ENCODE measurements around the gene SAXO2.
"Not testable (repeated sequence)": the region's sequence is repeated elsewhere in the genome, so short reads cannot be mapped to it uniquely, and the experiment has no call there.

The SAXO2 gene

DNA sequence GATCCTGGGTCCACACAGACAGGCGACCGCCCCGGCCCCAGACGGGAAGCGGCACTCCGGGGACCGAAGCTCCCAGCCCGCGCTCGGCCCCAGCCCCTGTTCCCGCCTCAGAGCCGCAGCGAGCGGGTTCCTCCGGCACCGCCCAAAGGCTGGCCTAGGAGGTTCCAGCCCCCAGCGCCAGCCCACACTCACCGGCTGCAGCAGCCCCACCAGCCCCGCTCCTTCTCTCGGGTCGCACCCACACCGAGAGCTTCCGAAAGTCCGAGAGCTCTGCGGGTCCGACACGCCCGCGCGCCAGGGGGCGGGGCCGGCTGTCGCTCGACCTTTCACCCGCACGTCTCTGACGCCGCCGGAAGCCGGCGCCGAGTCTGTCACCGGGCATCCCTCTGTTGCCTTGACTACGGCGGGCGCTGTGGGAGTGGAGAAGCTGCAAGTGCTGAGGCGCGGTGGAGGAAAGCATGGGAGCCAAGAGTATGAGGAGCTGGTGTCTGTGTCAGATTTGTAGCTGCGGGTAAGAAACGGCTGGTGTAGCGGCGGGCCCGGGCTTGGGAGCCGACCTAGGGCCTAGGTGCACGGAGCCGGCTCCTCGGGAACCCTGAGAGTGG lies at the start of gene SAXO2, which contains the start of gene EFL1:
TSS of gene SAXO2 (plus strand) at position 397 of the 605 bp plus-strand sequence. CDS start at position 459, 62 bp downstream.
TSS of gene EFL1 (minus strand) at position 313 of the 605 bp plus-strand sequence. CDS start 956 bp downstream, outside the sequence.
- peak; percentile 85 for DNase-seq (ENCODE audit: low read depth)

- not testable (repeated sequence) for DNase-seq (ENCODE audit: low read depth)
Observed at GRCh38 chr15:82216092-82216491, 46.5 kb upstream of the SAXO2 start.

GRCh38 chr15:82221535-82221934 lies 41.1 kb upstream of the SAXO2 start:
- not testable (repeated sequence) for DNase-seq (ENCODE audit: low read depth)

- no peak for DNase-seq (ENCODE audit: low read depth)
Observed at GRCh38 chr15:82228750-82229149, 33.9 kb upstream of the SAXO2 start.

DNA sequence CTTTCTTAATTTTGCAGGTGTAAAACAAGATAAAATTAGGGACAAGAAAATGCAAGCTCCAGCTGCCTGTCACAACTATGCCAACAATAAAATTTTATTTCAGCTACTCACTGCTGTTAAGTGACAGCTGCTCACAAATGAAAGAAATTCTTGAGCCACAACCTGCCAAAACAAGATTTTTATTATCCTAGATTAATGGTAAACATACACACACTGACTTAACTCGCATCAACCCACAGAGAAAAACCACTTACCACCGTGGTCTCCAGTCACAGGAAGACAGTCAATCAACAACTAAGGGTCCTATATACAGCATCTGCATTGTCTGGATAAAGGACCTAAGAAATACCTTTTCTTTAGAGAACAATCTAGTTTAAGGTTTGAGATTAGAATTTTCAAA lies 31.4 kb upstream of the SAXO2 start:
- no peak for DNase-seq (ENCODE audit: low read depth)

DNA sequence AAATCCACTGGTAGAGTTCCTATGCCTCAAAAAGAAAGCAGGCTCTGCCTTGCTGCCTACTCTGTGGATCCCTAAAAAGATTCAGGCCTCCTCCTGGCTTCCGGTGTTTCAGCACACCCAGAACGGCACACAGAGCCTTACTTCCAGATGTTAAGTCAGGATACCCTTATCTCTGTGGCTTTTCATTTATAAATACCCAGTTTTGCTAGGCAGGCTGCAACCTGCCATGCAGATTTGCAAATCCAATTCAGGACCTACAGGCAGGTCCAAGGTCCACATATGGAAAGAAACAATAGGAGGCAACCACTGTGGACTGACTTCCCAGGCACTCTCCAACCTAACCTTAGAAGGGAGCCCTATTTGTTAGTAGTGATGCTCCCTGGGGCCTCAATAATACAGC lies 30.8 kb upstream of the SAXO2 start:
- no peak for DNase-seq (ENCODE audit: low read depth)

DNA sequence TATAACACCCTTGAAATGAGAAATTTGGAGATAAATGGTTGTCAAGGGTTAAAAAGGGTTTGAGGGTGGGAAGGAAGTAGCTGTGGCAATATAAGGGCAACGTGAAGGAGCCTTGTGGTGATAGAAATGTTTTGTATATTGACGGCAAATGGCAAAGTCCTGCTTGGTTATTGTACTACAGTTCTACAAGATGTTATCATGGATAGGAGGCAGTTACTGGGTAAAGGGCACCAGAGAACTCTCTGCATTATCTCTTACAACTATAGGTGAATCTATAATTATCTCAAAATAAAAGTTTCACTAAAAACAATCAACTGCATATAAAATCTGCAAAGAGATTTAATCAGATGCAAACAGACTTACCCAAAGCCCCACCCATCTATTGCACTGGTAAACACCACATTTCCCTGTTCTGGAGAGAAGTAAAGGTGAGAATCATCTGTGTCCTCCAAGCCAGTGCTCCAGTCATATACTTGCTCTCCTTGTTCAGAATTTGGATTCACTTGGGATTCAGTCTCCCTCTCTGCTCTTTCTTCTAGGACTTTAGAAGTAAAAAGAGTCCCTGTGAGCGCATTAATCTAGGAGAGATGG lies 24.6 kb upstream of the SAXO2 start:
- not testable (repeated sequence) for DNase-seq (ENCODE audit: low read depth)

GRCh38 chr15:82239685-82240391 lies 22.8 kb upstream of the SAXO2 start:
- no peak for DNase-seq (ENCODE audit: low read depth)

GRCh38 chr15:82241836-82242499 lies 20.6 kb upstream of the SAXO2 start:
- not testable (repeated sequence) for DNase-seq (ENCODE audit: low read depth)

- not testable (repeated sequence) for DNase-seq (ENCODE audit: low read depth)
Observed at GRCh38 chr15:82243644-82244043, 19.0 kb upstream of the SAXO2 start.

DNA sequence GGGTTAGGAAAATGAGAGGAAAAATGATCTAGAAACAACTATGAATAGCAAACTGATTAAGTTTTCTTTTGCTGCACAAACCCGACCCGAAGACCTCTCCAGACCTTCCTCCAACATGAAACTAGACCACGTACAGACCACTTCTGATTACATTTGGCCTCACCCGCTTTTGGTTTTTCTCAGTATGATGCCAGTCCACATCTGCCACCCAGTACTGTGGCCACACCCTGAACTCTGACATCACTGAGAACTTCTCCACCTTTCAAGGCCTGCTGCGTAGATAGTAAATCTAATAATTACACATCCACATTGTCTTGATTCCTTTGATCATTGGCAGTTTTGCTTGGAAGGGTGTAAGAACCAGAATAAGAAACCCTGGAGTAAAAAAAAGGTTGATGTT lies 16.7 kb upstream of the SAXO2 start:
- not testable (repeated sequence) for DNase-seq (ENCODE audit: low read depth)

DNA sequence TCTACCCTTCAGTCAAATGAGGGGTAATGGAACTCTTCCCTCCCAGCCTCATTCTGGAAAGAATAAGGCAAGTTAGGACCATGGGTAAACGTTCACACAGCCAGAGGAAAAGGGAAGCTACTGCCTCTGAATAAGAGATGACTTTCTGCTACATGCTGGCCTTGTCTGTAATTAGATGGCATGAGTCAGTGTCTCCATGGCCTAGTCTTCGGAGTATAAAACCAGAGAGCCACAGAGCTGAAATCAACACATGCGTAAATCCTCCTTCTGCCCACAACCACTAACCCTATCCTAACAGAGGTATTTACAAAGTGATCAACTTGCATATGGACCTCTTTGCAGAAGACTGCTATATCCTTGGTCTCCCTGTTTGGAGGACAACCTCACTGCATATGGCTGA lies 14.4 kb upstream of the SAXO2 start:
- not testable (repeated sequence) for DNase-seq (ENCODE audit: low read depth)

DNA sequence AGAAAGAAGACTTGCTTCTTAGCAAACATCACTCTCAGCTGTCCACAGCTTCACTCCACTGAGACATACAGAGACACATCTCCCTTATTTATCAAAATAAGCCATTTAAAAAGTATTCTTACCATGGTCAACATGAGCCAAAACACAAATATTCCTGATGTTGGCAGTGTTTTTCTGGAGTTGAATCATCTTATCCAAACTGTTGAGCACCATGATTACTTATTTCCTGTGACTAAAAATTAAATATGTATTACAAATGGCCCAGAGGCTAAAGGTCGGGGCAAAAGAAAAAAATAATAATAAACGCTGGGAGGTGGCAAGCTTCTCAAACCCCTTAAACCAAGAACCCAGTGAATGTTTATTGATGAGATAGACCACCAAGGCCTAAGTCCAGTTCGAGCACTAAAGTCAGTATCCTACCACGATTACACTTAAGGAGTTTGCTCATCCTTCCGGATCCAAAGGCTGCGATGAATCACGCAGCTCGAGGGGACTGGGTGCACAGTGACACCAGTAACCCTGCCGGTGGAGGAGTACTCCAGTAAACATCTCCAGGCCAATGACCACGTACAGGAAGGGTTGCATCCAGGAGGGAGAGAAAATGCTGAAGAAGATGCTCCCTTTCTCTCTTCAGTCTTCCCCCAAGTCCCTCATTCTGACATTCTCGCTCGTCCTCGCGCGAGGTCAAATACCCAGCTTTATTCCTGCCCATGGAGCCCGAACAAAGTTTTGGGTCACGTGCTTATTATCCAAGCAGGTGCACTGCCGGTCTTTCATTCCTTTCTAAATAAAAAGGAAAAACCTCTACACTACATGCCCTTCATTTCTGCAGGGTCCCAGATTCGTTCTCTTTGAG lies 824 bp upstream of the SAXO2 start:
- not testable (repeated sequence) for DNase-seq (ENCODE audit: low read depth)

DNA sequence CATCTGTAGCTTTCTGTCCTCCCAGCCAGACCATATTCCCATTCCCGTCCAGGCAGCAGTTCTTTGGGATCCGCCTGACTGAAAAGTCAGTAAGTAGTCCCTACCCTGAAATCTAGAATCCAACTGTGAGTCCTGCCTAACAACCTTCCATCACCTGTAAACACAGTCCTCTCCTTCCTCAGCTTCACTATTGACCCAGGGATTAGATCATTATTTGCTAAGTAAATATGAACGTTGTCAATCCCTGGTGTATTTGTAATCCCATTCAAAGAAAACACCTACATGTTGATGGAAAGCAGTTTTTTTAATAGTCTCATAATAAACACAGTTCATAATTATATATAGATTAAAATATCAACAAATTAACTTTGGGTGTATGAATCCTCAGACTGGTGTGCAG lies 732 bp downstream of the SAXO2 start:
- no peak for DNase-seq (ENCODE audit: low read depth)

GRCh38 chr15:82267137-82267536 lies 4.5 kb downstream of the SAXO2 start:
- DNase-seq (ENCODE audit: low read depth), result not testable (repeated sequence)

GRCh38 chr15:82268454-82268853 lies 5.8 kb downstream of the SAXO2 start:
- DNase-seq (ENCODE audit: low read depth), result not testable (repeated sequence)

GRCh38 chr15:82272154-82272553 lies 9.5 kb downstream of the SAXO2 start:
- no peak for DNase-seq (ENCODE audit: low read depth)

- DNase-seq (ENCODE audit: low read depth), result no peak
Observed at GRCh38 chr15:82275410-82275809, 12.8 kb downstream of the SAXO2 start.

DNA sequence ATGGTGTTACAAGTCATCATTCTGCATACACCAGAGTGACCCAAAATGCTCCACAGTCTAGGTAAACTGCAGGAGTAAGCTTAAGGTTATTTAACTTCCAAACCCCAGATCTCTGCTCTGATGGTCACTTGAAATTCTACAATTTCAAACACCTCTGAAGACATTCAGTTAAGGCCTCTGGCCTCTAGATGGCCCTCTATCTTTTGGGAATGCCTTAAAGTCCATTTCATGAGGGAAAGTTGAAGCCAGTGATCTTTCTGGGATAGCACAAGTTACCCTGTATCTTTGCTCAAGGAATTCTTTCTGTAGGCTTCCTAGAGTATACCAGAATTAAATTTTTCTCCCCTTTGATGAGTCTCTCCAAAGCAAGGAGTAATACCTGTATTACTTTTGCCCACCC lies 18.7 kb downstream of the SAXO2 start:
- not testable (repeated sequence) for DNase-seq (ENCODE audit: low read depth)

DNA sequence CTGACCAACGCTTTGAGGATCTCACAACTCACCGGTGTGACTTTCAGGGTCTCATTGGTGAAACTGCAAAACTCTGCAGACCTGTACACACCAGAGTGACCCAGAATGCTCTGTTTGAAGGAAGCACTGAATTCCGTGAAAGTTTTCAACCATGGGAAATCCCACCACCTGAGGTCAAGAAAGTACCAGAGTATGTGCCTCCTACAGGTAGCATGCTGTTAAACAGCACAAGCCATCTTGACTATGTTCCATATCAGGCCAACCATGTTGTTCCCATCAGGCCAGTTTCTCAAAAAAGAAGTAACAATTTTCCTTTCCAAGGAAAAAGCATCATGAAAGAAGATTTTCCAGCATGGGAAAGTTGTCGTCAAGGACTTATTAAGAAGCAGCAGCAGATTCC lies 19.8 kb downstream of the SAXO2 start:
- DNase-seq (ENCODE audit: low read depth), result not testable (repeated sequence)

GRCh38 chr15:82284381-82284780 lies 21.8 kb downstream of the SAXO2 start:
- not testable (repeated sequence) for DNase-seq (ENCODE audit: low read depth)

GRCh38 chr15:82286475-82286874 lies 23.9 kb downstream of the SAXO2 start:
- DNase-seq (ENCODE audit: low read depth), result not testable (repeated sequence)

Data from stimulated activated CD8-positive, alpha-beta memory T cell treated with anti-CD3 and anti-CD28 coated beads, Interleukin-15, amount 100 ng/mL, for 24 hours (primary cell).